Thyroid gland (tissue), 4 donors: Measurements from ENCODE around the gene GTF2A1. TPM values are rescaled to one million over a fixed set of nuclear protein-coding genes. Genes with fewer than 3 reads are reported as not detected.
A peak's percentile ranks its signal among the peaks of the same experiment; 100 is the strongest.

Experiments used
- DNase-seq, 2 donors: peaks; one replicate each; pipeline ENCODE4 v3.0.0-alpha.2; 2019
- H3K27ac ChIP-seq, 3 donors: fragments of 200-600 bp; sonication (generic); 1 replicate in 2 of 3; 2 replicates in 1 of 3; pipeline ENCODE4 v1.5.1; 2016 to 2019; ENCODE audit warnings: mild to moderate bottlenecking in 1 of 3, moderate library complexity in 1 of 3
- H3K27me3 ChIP-seq: fragments of 200-600 bp; sonication (generic); one replicate; pipeline ENCODE4 v1.5.1; 2019
- H3K36me3 ChIP-seq, 2 donors: fragments of 200-600 bp; sonication (generic); one replicate each; pipeline ENCODE4 v1.5.1; 2016 to 2019
- H3K4me1 ChIP-seq, 2 donors: fragments of 200-600 bp; sonication (generic); one replicate each; pipeline ENCODE4 v1.5.1; 2017 to 2019
- H3K4me3 ChIP-seq, 3 donors: fragments of 200-600 bp; sonication (generic); replicated peaks in 1 of 3; 1 replicate in 2 of 3; 2 replicates in 1 of 3; pipeline ENCODE4 v1.5.1; 2016; ENCODE audit warnings: mild to moderate bottlenecking in 1 of 3
- H3K9me3 ChIP-seq: fragments of 200-600 bp; sonication (generic); one replicate; pipeline ENCODE4 v1.5.1; 2017
- POLR2A ChIP-seq, 2 donors: fragments of 450-650 bp; IDR thresholded peaks; one replicate each; pipeline ENCODE4 v1.6.1; 2017; ENCODE audit warnings: antibody characterized with exemption in 2 of 2, mild to moderate bottlenecking in 2 of 2, moderate library complexity in 1 of 2
- WGBS, 2 donors: methylation state at CpG; one replicate each; pipeline ENCODE4 v1.1.5; 2017; 5-methylcytosine and 5-hydroxymethylcytosine counted together
- intact Hi-C: fragments of 100-400 bp; cut with DNase I; formaldehyde crosslinking; loops from one replicate; pipeline ENCODE4 v1.15.1; 2023
- total RNA-seq, 4 donors: library from RNA; depleted of rRNA; stranded (reverse); fragments of >200 nt; gene quantifications; one replicate each; pipeline ENCODE4 v1.2.3, GENCODE V29; 2016
- TF ChIP-seq, protein P1 (sequence below), 6 experiments: fragments of 200-600 bp in 3 of 6; fragments of 450-650 bp in 3 of 6; sonication (generic) in 3 of 6; IDR thresholded peaks; one replicate each; pipeline ENCODE4 v1.5.1; 2016 to 2019; ENCODE audit warnings: antibody characterized with exemption in 6 of 6, mild to moderate bottlenecking in 2 of 6, inconsistent platforms in 1 of 6, moderate library complexity in 1 of 6

The GTF2A1 gene
- total RNA-seq, 4 donors from 2014 or later, result 31.4 to 51.7 (median 39.7) TPM

DNA sequence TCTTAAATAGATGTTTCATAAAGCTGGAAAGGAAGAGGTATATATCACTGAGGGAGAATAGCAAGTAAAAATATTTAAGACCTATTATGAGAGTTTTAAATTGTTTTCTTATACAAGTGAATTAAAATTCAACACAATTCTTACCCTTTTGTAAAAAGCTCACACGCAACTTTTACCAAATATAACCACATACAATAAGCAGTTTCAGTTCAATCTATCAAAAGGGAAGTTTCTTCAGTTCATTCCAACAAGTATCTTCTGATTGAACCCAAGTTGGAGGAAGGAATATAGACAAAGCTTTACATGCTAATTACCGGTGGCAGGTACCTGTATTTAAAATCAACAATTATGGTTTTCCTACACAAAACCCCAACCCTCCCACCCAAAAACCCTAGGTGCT, 41.1 kb downstream of the GTF2A1 start:
- Histone ChIP-seq H3K36me3 (peaks cover 0 to 4% of the 10 kb centered on the region in 2 donors), H3K4me1 (peaks cover 15 to 39% of the 10 kb centered on the region in 2 donors), H3K9me3 (no peaks in the 10 kb centered on the region), H3K27me3 (no peaks in the 10 kb centered on the region), H3K4me3 (no peak overlapping the region), H3K27ac (peak overlapping the region in 2 of 3 donors; percentile 19 to 60)
- intact Hi-C loops, result no loop called here
- WGBS, 2 donors, result 90 to 94% methylated on average over 2 of the region's 2 CpGs
- DNase-seq, result no peak
- TF ChIP-seq, protein P1, sequence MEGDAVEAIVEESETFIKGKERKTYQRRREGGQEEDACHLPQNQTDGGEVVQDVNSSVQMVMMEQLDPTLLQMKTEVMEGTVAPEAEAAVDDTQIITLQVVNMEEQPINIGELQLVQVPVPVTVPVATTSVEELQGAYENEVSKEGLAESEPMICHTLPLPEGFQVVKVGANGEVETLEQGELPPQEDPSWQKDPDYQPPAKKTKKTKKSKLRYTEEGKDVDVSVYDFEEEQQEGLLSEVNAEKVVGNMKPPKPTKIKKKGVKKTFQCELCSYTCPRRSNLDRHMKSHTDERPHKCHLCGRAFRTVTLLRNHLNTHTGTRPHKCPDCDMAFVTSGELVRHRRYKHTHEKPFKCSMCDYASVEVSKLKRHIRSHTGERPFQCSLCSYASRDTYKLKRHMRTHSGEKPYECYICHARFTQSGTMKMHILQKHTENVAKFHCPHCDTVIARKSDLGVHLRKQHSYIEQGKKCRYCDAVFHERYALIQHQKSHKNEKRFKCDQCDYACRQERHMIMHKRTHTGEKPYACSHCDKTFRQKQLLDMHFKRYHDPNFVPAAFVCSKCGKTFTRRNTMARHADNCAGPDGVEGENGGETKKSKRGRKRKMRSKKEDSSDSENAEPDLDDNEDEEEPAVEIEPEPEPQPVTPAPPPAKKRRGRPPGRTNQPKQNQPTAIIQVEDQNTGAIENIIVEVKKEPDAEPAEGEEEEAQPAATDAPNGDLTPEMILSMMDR (IDR thresholded peaks at IDR 0.05), result no peak
- no peak for TF ChIP-seq POLR2A (IDR thresholded peaks at IDR 0.05)

DNA sequence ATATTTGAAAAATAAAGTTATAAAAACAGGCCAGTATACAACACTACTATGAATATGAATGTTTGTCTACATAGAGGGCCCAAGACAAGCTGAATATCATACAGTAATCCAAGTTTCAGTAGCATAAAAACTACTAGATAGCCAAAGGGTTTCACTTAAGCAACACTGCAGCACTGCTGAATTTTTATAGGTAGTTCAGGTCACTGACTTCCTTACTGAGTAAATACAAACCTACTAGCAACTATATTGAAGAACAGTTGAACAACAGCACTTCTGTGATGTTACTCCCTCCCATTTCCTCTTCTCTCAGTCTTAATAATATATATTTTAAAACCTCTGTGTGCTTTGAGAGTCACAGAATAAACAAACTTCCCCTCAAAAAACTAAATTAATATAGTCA, 42.7 kb downstream of the GTF2A1 start:
- Histone ChIP-seq H3K9me3 (no peaks in the 10 kb centered on the region), H3K27me3 (no peaks in the 10 kb centered on the region), H3K4me3 (no peak overlapping the region), H3K27ac (peak overlapping the region; percentile 19 to 60 (median 37)), H3K4me1 (peaks cover 12 to 44% of the 10 kb centered on the region in 2 donors), H3K36me3 (peaks cover 0 to 4% of the 10 kb centered on the region in 2 donors)
- TF ChIP-seq, protein P1 (IDR thresholded peaks at IDR 0.05), result no peak
- TF ChIP-seq POLR2A (IDR thresholded peaks at IDR 0.05), result no peak
- intact Hi-C loops, result no loop called here
- DNase-seq, result no peak

DNA sequence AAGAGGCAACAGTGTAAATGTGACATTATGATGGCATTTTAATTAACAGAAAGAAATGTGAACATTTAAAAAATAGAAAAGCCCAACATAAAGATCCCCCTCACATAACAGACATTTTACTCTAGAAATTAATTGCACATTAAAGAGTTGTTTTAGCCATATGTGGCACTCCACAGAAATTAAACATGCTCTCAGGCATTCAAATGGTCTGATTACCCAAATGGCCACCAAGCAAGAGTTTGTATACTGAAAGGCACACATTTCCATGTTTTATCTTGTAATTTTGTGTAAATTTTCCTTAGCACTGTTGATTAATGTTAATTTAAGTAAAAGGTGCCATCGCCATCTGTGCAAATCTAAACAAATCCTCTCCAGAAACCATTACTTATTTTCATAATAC, 43.5 kb downstream of the GTF2A1 start:
- Histone ChIP-seq H3K4me1 (peaks cover 21 to 44% of the 10 kb centered on the region in 2 donors), H3K36me3 (peaks cover 0 to 4% of the 10 kb centered on the region in 2 donors), H3K9me3 (no peaks in the 10 kb centered on the region), H3K27ac (peak overlapping the region; percentile 19 to 60 (median 37)), H3K27me3 (no peaks in the 10 kb centered on the region), H3K4me3 (no peak overlapping the region)
- TF ChIP-seq, protein P1 (IDR thresholded peaks at IDR 0.05), result no peak
- TF ChIP-seq POLR2A (IDR thresholded peaks at IDR 0.05), result no peak
- intact Hi-C loops, result no loop called here
- WGBS, 2 donors, result 85 to 87% methylated on average over 1 of the region's 1 CpG
- DNase-seq, result no peak

DNA sequence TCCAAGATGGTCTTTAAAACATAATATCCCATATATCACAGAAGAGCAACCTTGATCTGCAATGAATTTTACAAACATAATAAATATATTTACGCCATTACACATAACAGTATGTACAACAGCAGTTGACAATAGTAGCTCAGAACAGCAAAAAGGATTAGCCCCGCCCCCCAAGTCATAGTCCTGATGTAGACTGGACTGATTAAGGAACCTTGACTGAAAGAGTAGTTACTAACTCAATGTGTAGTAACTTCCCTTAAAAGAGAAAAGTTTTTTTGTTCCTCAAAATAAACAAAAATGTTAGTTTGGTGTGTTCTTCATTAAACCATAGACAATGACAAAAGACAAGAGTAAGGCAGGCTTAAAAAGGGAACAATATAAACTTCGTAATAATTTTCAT, 44.5 kb downstream of the GTF2A1 start:
- intact Hi-C loops, result no loop called here
- 91 to 96% methylated on average over 3 of the region's 3 CpGs for WGBS, 2 donors
- no peaks in the 10 kb centered on the region for H3K9me3 ChIP-seq
- H3K4me1 ChIP-seq, result peaks cover 24 to 47% of the 10 kb centered on the region in 2 donors
- peak; percentile 29 to 41 for DNase-seq
- TF ChIP-seq, protein P1 (IDR thresholded peaks at IDR 0.05), result no peak
- no peak for TF ChIP-seq POLR2A (IDR thresholded peaks at IDR 0.05)
- H3K36me3 ChIP-seq, result peaks cover 0 to 4% of the 10 kb centered on the region in 2 donors
- no peak overlapping the region for H3K4me3 ChIP-seq
- peak overlapping the region in 2 of 3 donors; percentile 7 to 19 for H3K27ac ChIP-seq
- no peaks in the 10 kb centered on the region for H3K27me3 ChIP-seq

DNA sequence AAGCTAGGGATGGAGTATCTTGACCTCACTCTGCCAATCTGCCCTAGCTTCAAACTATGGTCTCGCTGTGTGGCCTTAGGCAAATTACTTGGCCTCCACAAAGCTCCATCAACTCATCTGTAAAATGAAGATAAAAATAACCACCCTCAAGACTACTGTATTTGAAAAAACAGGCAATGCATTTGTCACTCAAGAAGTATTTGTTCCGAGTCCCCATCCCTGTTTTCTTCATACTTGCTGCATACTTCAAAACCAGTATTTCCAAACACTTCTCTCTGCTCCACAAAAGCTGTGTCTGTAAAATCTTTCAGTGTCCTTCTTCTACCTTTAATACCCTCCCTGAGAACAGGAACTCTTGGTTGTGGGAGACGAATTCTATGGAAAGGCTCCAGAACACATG, 47.9 kb downstream of the GTF2A1 start:
- TF ChIP-seq, protein P1 (IDR thresholded peaks at IDR 0.05), result no peak
- TF ChIP-seq POLR2A (IDR thresholded peaks at IDR 0.05), result no peak
- 61% methylated on average over 3 of the region's 3 CpGs for WGBS, 2 donors
- Histone ChIP-seq H3K27me3 (no peaks in the 10 kb centered on the region), H3K36me3 (no peaks in the 10 kb centered on the region), H3K9me3 (no peaks in the 10 kb centered on the region), H3K4me1 (peaks cover 25 to 53% of the 10 kb centered on the region in 2 donors), H3K4me3 (no peak overlapping the region), H3K27ac (peak overlapping the region; percentile 9 to 98 (median 92))
- no peak for DNase-seq
- intact Hi-C loops, result no loop called here
